Activated T-cell treated with anti-CD3 and anti-CD28 coated beads, Interleukin-2, amount 50 U/mL, for 72 hours (primary cell): ENCODE results near the gene ADAMTS15. TPM values are rescaled to one million over a fixed set of nuclear protein-coding genes. Genes with fewer than 3 reads are reported as not detected.

ENCODE experiments used
- ATAC-seq, 2 donors: fragments of 150-1000 bp; cut with Tn5 transposase; replicated peaks in 1 of 2; 2 replicates each; pipeline ENCODE4 v1.10.0; 2021; ENCODE audit warnings: moderate library complexity in 2 of 2, mild to moderate bottlenecking in 1 of 2
- DNase-seq, 2 donors: peaks; one replicate each; pipeline ENCODE4 v3.0.0; 2021 to 2022; ENCODE audit warnings: mixed read lengths in 1 of 2
- H3K27ac Mint-ChIP-seq: one replicate; pipeline ENCODE4 v1.8.0; 2022; ENCODE audit warnings: mild to moderate bottlenecking, moderate library complexity, mixed read lengths
- H3K27me3 Mint-ChIP-seq: one replicate; pipeline ENCODE4 v1.8.0; 2022; ENCODE audit warnings: low read depth, mixed read lengths
- H3K36me3 Mint-ChIP-seq, 2 donors: one replicate each; pipeline ENCODE4 v1.8.0; 2022; ENCODE audit warnings: mixed read lengths in 2 of 2, mild to moderate bottlenecking in 1 of 2; ENCODE audit not compliant: insufficient read depth in 2 of 2
- H3K4me1 Mint-ChIP-seq: one replicate; pipeline ENCODE4 v1.8.0; 2022; ENCODE audit warnings: low read depth, mixed read lengths
- H3K4me3 Mint-ChIP-seq, 2 donors: one replicate each; pipeline ENCODE4 v1.8.0; 2022; ENCODE audit warnings: mild to moderate bottlenecking in 2 of 2, mixed read lengths in 2 of 2, moderate library complexity in 2 of 2
- H3K9me3 Mint-ChIP-seq, 2 donors: one replicate each; pipeline ENCODE4 v1.8.0; 2022; ENCODE audit warnings: mixed read lengths in 2 of 2
- total RNA-seq, 2 donors: library from RNA; stranded (reverse); gene quantifications; one replicate each; pipeline ENCODE4 v1.2.3, GENCODE V29; 2022

ADAMTS15 gene
- total RNA-seq, 2 donors from 2014 or later: 0.05 to 0.07 TPM

DNA sequence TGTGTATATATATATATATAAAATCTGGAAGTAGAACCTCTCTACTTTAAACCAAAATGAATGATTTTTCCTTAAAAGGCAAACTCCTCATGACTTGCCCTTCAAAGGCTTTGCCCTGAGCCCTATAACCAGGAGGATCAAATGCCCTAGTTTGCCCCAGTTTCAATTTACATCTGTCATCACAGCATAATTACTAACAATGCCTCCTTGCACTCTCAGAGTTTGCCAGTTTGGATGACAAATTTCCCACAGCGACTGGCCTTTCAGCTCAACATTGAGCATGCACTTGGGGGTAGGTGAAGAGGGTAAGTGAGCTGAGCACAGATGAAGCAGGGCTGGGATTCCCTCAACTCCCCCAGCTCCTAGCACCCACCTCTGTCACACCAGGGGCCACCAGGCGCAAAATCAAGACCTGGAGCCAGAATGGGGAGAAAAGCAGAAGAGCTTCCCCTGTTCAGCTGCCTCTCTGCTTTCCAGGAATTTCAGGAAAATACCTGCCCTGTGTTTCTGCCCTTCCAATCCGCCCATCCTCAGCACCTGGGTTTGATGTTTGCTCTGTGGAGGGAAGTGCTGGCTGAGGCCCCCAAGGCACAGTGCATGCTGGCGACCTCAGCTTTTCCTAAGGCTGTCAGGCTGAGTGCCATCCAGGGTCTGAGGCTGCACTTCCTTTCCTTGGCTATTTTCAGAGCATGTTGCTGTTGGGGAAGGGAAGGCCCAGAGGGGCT lies 67.5 kb downstream of the ADAMTS15 start:
- DNase-seq (no peak), ATAC-seq (no peak)
- Mint-ChIP-seq H3K4me1 (no peaks in the 10 kb centered on the region), H3K27ac (no peak overlapping the region), H3K4me3 (no peak overlapping the region), H3K27me3 (peaks cover 8% of the 10 kb centered on the region), H3K36me3 (no peaks in the 10 kb centered on the region), H3K9me3 (no peaks in the 10 kb centered on the region)

GRCh38 chr11:130516554-130517505 lies 68.4 kb downstream of the ADAMTS15 start:
- Mint-ChIP-seq H3K9me3 (no peaks in the 10 kb centered on the region), H3K27ac (no peak overlapping the region), H3K4me1 (no peaks in the 10 kb centered on the region), H3K4me3 (no peak overlapping the region), H3K27me3 (peaks cover 8% of the 10 kb centered on the region), H3K36me3 (no peaks in the 10 kb centered on the region)
- DNase-seq (no peak), ATAC-seq (no peak)

DNA sequence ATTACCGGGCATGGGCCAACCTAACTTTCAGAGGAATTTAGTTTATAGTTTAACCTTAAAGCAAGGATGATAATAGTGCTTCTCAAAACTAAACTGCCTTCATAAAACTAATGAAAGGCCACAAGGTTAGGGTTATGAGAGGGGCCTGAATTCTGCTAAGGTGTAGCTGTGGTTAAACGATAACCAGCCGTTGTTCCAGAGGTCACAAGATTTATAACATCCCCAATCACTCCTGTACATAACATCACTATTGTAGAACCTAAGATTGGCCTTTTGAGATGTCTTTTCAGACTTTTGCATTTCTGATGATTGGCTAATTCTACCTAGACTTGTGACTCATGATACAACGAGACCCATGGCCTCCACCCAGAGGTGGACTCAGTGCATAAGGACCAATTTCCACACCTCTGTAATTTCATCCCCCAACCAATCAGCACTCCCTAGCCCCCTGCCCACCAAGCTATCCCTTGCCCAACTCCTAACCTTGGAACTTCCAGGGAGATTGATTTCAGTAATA lies 69.8 kb downstream of the ADAMTS15 start:
- ATAC-seq (no peak), DNase-seq (no peak)
- peaks cover 8% of the 10 kb centered on the region for H3K27me3 Mint-ChIP-seq
- H3K9me3 Mint-ChIP-seq: no peaks in the 10 kb centered on the region
- no peaks in the 10 kb centered on the region for H3K36me3 Mint-ChIP-seq
- no peak overlapping the region for H3K27ac Mint-ChIP-seq
- H3K4me1 Mint-ChIP-seq: no peaks in the 10 kb centered on the region
- H3K4me3 Mint-ChIP-seq: no peak overlapping the region

DNA sequence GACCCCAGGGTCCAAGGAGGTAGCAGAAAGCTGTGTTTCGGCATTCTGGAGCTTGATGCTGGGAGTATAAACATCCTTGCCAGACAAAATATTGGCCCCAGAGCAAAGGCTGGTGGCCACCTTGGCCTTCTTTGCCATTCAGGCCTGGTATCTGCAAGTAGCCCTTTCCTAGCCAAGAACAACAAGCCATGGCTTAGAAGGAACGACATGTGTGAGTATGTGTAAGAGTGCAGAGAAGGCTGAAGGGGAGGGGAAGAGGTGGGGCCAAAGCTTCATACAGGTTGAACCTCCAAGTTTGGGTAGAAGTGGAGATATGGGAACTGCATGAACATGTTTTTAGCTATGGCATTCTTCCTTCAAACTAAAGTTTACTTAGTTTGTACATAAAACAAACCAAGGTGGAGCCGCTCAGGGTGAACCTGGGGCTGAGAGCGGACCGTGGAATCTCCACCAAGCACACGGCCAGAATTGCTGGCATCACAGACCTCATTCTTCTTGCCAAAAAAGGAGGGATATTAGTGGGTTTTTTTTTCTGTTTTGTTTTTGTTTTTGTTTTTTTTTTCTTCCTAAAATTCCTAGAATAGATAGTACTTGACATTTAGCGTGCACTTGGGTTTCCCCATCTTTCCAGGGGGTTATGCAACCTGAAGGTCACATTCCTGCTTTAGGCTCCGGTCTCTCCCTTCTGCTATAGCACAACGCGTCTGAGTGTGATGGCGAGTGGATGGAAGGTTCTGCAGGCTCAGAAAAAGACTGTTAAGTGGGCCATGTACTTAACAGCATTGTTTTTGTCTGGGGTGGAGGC lies 70.9 kb downstream of the ADAMTS15 start:
- Mint-ChIP-seq H3K36me3 (no peaks in the 10 kb centered on the region), H3K9me3 (no peaks in the 10 kb centered on the region), H3K4me1 (no peaks in the 10 kb centered on the region), H3K4me3 (no peak overlapping the region), H3K27me3 (peaks cover 8% of the 10 kb centered on the region), H3K27ac (no peak overlapping the region)
- DNase-seq (no peak), ATAC-seq (no peak)

- Mint-ChIP-seq H3K36me3 (no peaks in the 10 kb centered on the region), H3K27me3 (peaks cover 2% of the 10 kb centered on the region), H3K4me1 (no peaks in the 10 kb centered on the region), H3K27ac (no peak overlapping the region), H3K4me3 (no peak overlapping the region), H3K9me3 (no peaks in the 10 kb centered on the region)
- DNase-seq (no peak), ATAC-seq (no peak)
These were observed 71.8 kb downstream of the ADAMTS15 start for GRCh38 chr11:130520271-130520671.

DNA sequence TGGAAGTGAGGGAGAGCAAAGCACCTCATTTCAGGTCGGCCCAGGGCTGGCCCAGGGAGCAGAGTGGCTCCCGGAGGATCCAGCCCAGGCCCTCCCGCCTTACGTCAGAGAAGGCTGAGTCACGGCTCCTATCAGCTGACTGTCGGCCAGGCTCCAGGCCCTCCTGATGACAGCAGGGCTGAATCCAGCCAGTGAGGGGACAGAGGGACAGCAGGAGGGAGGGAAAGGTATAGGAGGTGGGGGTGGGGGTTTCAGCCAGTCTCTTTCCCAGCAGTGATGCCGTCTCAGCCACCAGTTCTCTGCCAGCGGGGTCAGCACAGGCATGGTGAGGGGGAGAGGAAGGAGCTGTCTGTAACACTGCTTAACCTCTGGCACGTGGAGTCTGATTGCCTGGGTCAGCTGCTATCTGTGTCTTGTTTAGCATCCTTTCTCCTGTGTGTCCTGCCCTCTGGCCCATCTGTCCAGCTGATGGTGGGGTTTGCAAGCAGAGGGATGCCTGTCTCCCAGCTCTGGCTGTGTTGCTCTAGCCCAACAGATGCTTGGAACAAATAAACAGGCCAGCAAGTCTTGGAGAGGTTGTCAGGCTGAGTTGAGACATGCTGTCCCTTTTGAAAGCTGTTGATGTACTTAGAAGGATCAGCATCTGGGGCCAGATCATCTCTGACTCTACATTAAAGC lies 74.0 kb downstream of the ADAMTS15 start:
- ATAC-seq: no peak
- H3K4me3 Mint-ChIP-seq: no peak overlapping the region
- no peaks in the 10 kb centered on the region for H3K36me3 Mint-ChIP-seq
- DNase-seq: no peak
- H3K27ac Mint-ChIP-seq: no peak overlapping the region
- H3K9me3 Mint-ChIP-seq: no peaks in the 10 kb centered on the region
- no peaks in the 10 kb centered on the region for H3K27me3 Mint-ChIP-seq
- no peaks in the 10 kb centered on the region for H3K4me1 Mint-ChIP-seq

- H3K27me3 Mint-ChIP-seq: no peaks in the 10 kb centered on the region
- no peaks in the 10 kb centered on the region for H3K9me3 Mint-ChIP-seq
- DNase-seq (no peak), ATAC-seq (no peak)
- no peak overlapping the region for H3K27ac Mint-ChIP-seq
- no peaks in the 10 kb centered on the region for H3K4me1 Mint-ChIP-seq
- H3K36me3 Mint-ChIP-seq: no peaks in the 10 kb centered on the region
- H3K4me3 Mint-ChIP-seq: no peak overlapping the region
These were observed 74.7 kb downstream of the ADAMTS15 start for GRCh38 chr11:130523166-130523565.

- Mint-ChIP-seq H3K4me1 (no peaks in the 10 kb centered on the region), H3K4me3 (no peak overlapping the region), H3K36me3 (no peaks in the 10 kb centered on the region), H3K27ac (no peak overlapping the region), H3K9me3 (no peaks in the 10 kb centered on the region), H3K27me3 (no peaks in the 10 kb centered on the region)
- no peak for ATAC-seq
- DNase-seq: no peak
These were observed 75.2 kb downstream of the ADAMTS15 start for GRCh38 chr11:130523609-130524008.

GRCh38 chr11:130524132-130524790 lies 75.8 kb downstream of the ADAMTS15 start:
- Mint-ChIP-seq H3K27ac (no peak overlapping the region), H3K36me3 (no peaks in the 10 kb centered on the region), H3K27me3 (no peaks in the 10 kb centered on the region), H3K4me3 (no peak overlapping the region), H3K9me3 (no peaks in the 10 kb centered on the region), H3K4me1 (no peaks in the 10 kb centered on the region)
- no peak for DNase-seq
- no peak for ATAC-seq

DNA sequence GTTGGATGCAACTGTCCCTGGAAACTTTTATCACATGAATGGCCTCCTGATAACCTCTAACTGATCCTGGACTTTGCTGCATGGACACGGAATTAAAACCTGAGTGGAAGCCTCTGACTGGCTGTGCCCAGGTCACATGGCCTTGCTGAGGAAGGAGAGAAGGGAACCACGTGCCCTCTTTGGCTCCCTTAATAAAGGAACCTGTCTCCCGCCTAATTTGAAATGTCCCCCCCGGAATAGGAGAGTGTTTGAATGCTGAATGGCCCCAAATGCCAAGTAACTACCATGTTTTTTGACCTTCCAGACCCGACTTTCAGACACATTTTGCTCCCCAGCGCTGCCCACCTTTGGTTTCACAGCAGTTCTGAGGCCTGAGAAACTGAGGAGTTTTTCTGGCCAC lies 76.9 kb downstream of the ADAMTS15 start:
- H3K27ac Mint-ChIP-seq: no peak overlapping the region
- no peaks in the 10 kb centered on the region for H3K27me3 Mint-ChIP-seq
- no peak for DNase-seq
- no peak overlapping the region for H3K4me3 Mint-ChIP-seq
- no peaks in the 10 kb centered on the region for H3K9me3 Mint-ChIP-seq
- H3K4me1 Mint-ChIP-seq: no peaks in the 10 kb centered on the region
- H3K36me3 Mint-ChIP-seq: no peaks in the 10 kb centered on the region
- ATAC-seq: no peak
